ENCODE results near the gene DRC1.

The DRC1 gene

GRCh38 chr2:26455037-26455669 is 53.4 kb downstream of the DRC1 start:
- Histone ChIP-seq H3K4me3 (ENCODE audit: insufficient read length, low read depth) (no peak overlapping the region), H3K27me3 (ENCODE audit: insufficient read depth, insufficient read length) (no peaks in the 10 kb centered on the region), H3K9me3 (ENCODE audit: insufficient read depth, low read length) (no peaks in the 10 kb centered on the region), H3K9ac (ENCODE audit: insufficient read length, low read depth) (no peak overlapping the region), H3K4me1 (ENCODE audit: insufficient read depth, insufficient read length) (peaks cover 17% of the 10 kb centered on the region), H3K36me3 (ENCODE audit: insufficient read depth, insufficient read length, low read length) (no peaks in the 10 kb centered on the region)
- DNase-seq (ENCODE audit: low read depth, low spot score) = no peak
- TF ChIP-seq ZNF274 (IDR thresholded peaks at IDR 0.05; ENCODE audit: low read depth, low read length) (no peak), YY1 (IDR thresholded peaks at IDR 0.05; ENCODE audit: insufficient read depth, insufficient read length) (no peak), SUZ12 (IDR thresholded peaks at IDR 0.05; ENCODE audit: extremely low read depth, insufficient read depth, insufficient read length) (no peak)

- no peaks in the 10 kb centered on the region for H3K27me3 ChIP-seq (ENCODE audit: insufficient read depth, insufficient read length)
- no peaks in the 10 kb centered on the region for H3K36me3 ChIP-seq (ENCODE audit: insufficient read depth, insufficient read length, low read length)
- DNase-seq (ENCODE audit: low read depth, low spot score) = no peak
- no peaks in the 10 kb centered on the region for H3K9me3 ChIP-seq (ENCODE audit: insufficient read depth, low read length)
- H3K4me3 ChIP-seq (ENCODE audit: insufficient read length, low read depth) = no peak overlapping the region
- no peak overlapping the region for H3K9ac ChIP-seq (ENCODE audit: insufficient read length, low read depth)
- TF ChIP-seq SUZ12 (IDR thresholded peaks at IDR 0.05; ENCODE audit: extremely low read depth, insufficient read depth, insufficient read length) = no peak
- no peak for TF ChIP-seq YY1 (IDR thresholded peaks at IDR 0.05; ENCODE audit: insufficient read depth, insufficient read length)
- TF ChIP-seq ZNF274 (IDR thresholded peaks at IDR 0.05; ENCODE audit: low read depth, low read length) = no peak
- H3K4me1 ChIP-seq (ENCODE audit: insufficient read depth, insufficient read length) = peaks cover 18% of the 10 kb centered on the region
Observed at GRCh38 chr2:26455670-26456439, 54.1 kb downstream of the DRC1 start.

- no peak for TF ChIP-seq SUZ12 (IDR thresholded peaks at IDR 0.05; ENCODE audit: extremely low read depth, insufficient read depth, insufficient read length)
- no peak for TF ChIP-seq ZNF274 (IDR thresholded peaks at IDR 0.05; ENCODE audit: low read depth, low read length)
- no peak for TF ChIP-seq YY1 (IDR thresholded peaks at IDR 0.05; ENCODE audit: insufficient read depth, insufficient read length)
- no peak overlapping the region for H3K9ac ChIP-seq (ENCODE audit: insufficient read length, low read depth)
- H3K36me3 ChIP-seq (ENCODE audit: insufficient read depth, insufficient read length, low read length) = no peaks in the 10 kb centered on the region
- no peaks in the 10 kb centered on the region for H3K27me3 ChIP-seq (ENCODE audit: insufficient read depth, insufficient read length)
- no peaks in the 10 kb centered on the region for H3K9me3 ChIP-seq (ENCODE audit: insufficient read depth, low read length)
- no peak overlapping the region for H3K4me3 ChIP-seq (ENCODE audit: insufficient read length, low read depth)
- H3K4me1 ChIP-seq (ENCODE audit: insufficient read depth, insufficient read length) = peaks cover 20% of the 10 kb centered on the region
- DNase-seq (ENCODE audit: low read depth, low spot score) = no peak
Observed at GRCh38 chr2:26456440-26457250, 54.9 kb downstream of the DRC1 start.

- Histone ChIP-seq H3K36me3 (ENCODE audit: insufficient read depth, insufficient read length, low read length) (no peaks in the 10 kb centered on the region), H3K27me3 (ENCODE audit: insufficient read depth, insufficient read length) (no peaks in the 10 kb centered on the region), H3K4me1 (ENCODE audit: insufficient read depth, insufficient read length) (peaks cover 25% of the 10 kb centered on the region), H3K9me3 (ENCODE audit: insufficient read depth, low read length) (no peaks in the 10 kb centered on the region), H3K4me3 (ENCODE audit: insufficient read length, low read depth) (no peak overlapping the region), H3K9ac (ENCODE audit: insufficient read length, low read depth) (peak overlapping the region; percentile 42)
- TF ChIP-seq YY1 (IDR thresholded peaks at IDR 0.05; ENCODE audit: insufficient read depth, insufficient read length) (no peak), ZNF274 (IDR thresholded peaks at IDR 0.05; ENCODE audit: low read depth, low read length) (no peak), SUZ12 (IDR thresholded peaks at IDR 0.05; ENCODE audit: extremely low read depth, insufficient read depth, insufficient read length) (no peak)
- DNase-seq (ENCODE audit: low read depth, low spot score) = no peak
Observed at GRCh38 chr2:26457251-26457666, 55.5 kb downstream of the DRC1 start.

GRCh38 chr2:26457695-26458364 is 56.1 kb downstream of the DRC1 start:
- Histone ChIP-seq H3K4me1 (ENCODE audit: insufficient read depth, insufficient read length) (peaks cover 28% of the 10 kb centered on the region), H3K4me3 (ENCODE audit: insufficient read length, low read depth) (no peak overlapping the region), H3K9me3 (ENCODE audit: insufficient read depth, low read length) (no peaks in the 10 kb centered on the region), H3K27me3 (ENCODE audit: insufficient read depth, insufficient read length) (no peaks in the 10 kb centered on the region), H3K9ac (ENCODE audit: insufficient read length, low read depth) (peak overlapping the region; percentile 42), H3K36me3 (ENCODE audit: insufficient read depth, insufficient read length, low read length) (no peaks in the 10 kb centered on the region)
- TF ChIP-seq ZNF274 (IDR thresholded peaks at IDR 0.05; ENCODE audit: low read depth, low read length) = no peak
- no peak for TF ChIP-seq SUZ12 (IDR thresholded peaks at IDR 0.05; ENCODE audit: extremely low read depth, insufficient read depth, insufficient read length)
- TF ChIP-seq YY1 (IDR thresholded peaks at IDR 0.05; ENCODE audit: insufficient read depth, insufficient read length) = no peak
- no peak for DNase-seq (ENCODE audit: low read depth, low spot score)

- Histone ChIP-seq H3K4me1 (ENCODE audit: insufficient read depth, insufficient read length) (peaks cover 32% of the 10 kb centered on the region), H3K9ac (ENCODE audit: insufficient read length, low read depth) (no peak overlapping the region), H3K36me3 (ENCODE audit: insufficient read depth, insufficient read length, low read length) (no peaks in the 10 kb centered on the region), H3K27me3 (ENCODE audit: insufficient read depth, insufficient read length) (no peaks in the 10 kb centered on the region), H3K4me3 (ENCODE audit: insufficient read length, low read depth) (no peak overlapping the region), H3K9me3 (ENCODE audit: insufficient read depth, low read length) (no peaks in the 10 kb centered on the region)
- TF ChIP-seq YY1 (IDR thresholded peaks at IDR 0.05; ENCODE audit: insufficient read depth, insufficient read length) (no peak), SUZ12 (IDR thresholded peaks at IDR 0.05; ENCODE audit: extremely low read depth, insufficient read depth, insufficient read length) (no peak)
- no peak for DNase-seq (ENCODE audit: low read depth, low spot score)
Observed at GRCh38 chr2:26458365-26459042, 56.8 kb downstream of the DRC1 start.

Measured in NT2/D1 (cell line).